HepG2 (cell line): Measurements from ENCODE around the gene SLC34A3. TPM values are rescaled to one million over a fixed set of nuclear protein-coding genes. Genes with fewer than 3 reads are reported as not detected.
A peak's percentile ranks its signal among the peaks of the same experiment; 100 is the strongest.

Experiments
- AKNA ChIP-seq: sonication (generic); formaldehyde crosslinking; IDR thresholded peaks from 2 replicates; pipeline ENCODE4 v1.4.0; 2020; ENCODE audit warnings: missing genetic modification reagents, borderline replicate concordance
- ATF5 ChIP-seq: sonication (generic); formaldehyde crosslinking; IDR thresholded peaks from 2 replicates; pipeline ENCODE4 v1.4.0; 2020; ENCODE audit warnings: mild to moderate bottlenecking, low read depth, missing genetic modification reagents
- BCLAF1 ChIP-seq: fragments of 450-650 bp; IDR thresholded peaks from 2 replicates; pipeline ENCODE4 v1.6.1; 2017; ENCODE audit warnings: mild to moderate bottlenecking
- CCDC6 ChIP-seq: sonication (generic); formaldehyde crosslinking; IDR thresholded peaks from 2 replicates; pipeline ENCODE4 v1.8.1; 2022; ENCODE audit warnings: mild to moderate bottlenecking, missing genetic modification reagents, moderate library complexity
- FOXC1 ChIP-seq: sonication (generic); formaldehyde crosslinking; IDR thresholded peaks from 2 replicates; pipeline ENCODE4 v1.8.0; 2022; ENCODE audit warnings: mild to moderate bottlenecking, missing genetic modification reagents, borderline replicate concordance
- PBX2 ChIP-seq: IDR thresholded peaks from 2 replicates; pipeline ENCODE4 v1.6.1; 2016; ENCODE audit warnings: control low read depth
- SIN3B ChIP-seq: fragments of 150-350 bp; IDR thresholded peaks from 2 replicates; pipeline ENCODE4 v1.6.1; 2014; ENCODE audit warnings: low read length
- ZNF407 ChIP-seq: sonication (generic); formaldehyde crosslinking; IDR thresholded peaks from one replicate; pipeline ENCODE4 v1.5.1; 2020; ENCODE audit warnings: mild to moderate bottlenecking, missing genetic modification reagents; ENCODE audit errors: not compliant biosample characterization
- ZNF549 ChIP-seq: sonication (generic); formaldehyde crosslinking; IDR thresholded peaks from 2 replicates; pipeline ENCODE4 v1.5.0; 2020; ENCODE audit warnings: missing genetic modification reagents
- ZNF605 ChIP-seq: sonication (generic); formaldehyde crosslinking; IDR thresholded peaks from 2 replicates; pipeline ENCODE4 v1.8.0; 2022; ENCODE audit warnings: mild to moderate bottlenecking, missing genetic modification reagents
- polyA plus RNA-seq, 8 experiments: library from polyadenylated mRNA; depleted of rRNA in 3 of 8; stranded (reverse) in 7 of 8; unstranded in 1 of 8; fragments of >200 nt; fragmentation: Illumina TruSeq in 4 of 8; extraction: Trizol in 4 of 8; gene quantifications; 2 replicates each; pipeline versions ENCODE4 v1.2.1 to v1.2.3, GENCODE V29; 2011 to 2016; ENCODE audit warnings: low read depth in 4 of 8, missing spikeins in 1 of 8, mixed read lengths in 1 of 8; ENCODE audit not compliant: insufficient read depth in 1 of 8
- total RNA-seq, 5 experiments: library from RNA; depleted of rRNA; stranded (reverse); fragments of >200 nt; fragmentation: Illumina TruSeq; extraction: Trizol; gene quantifications; 2 replicates each; pipeline ENCODE4 v1.2.3, GENCODE V29; 2016; ENCODE audit warnings: low read depth in 1 of 5

Gene SLC34A3
- total and polyA plus RNA-seq, 2 of the 13 experiments (the other 11 are each of a cell fraction or from before 2014, with no cell fraction given): 0.07 to 1.0 TPM

- TF ChIP-seq AKNA (CRISPR knock-in tag) (0 out of 2 replicates have a peak, but pooled peaks have one; percentile 66), FOXC1 (CRISPR knock-in tag) (no peak), ZNF549 (no peak), PBX2 (peak; percentile 99), BCLAF1 (no peak), ZNF407 (CRISPR knock-in tag) (no peak), CCDC6 (CRISPR knock-in tag) (no peak), SIN3B (no peak; the same call in 1 of the 2 replicates), ZNF605 (CRISPR knock-in tag) (peak; percentile 69), ATF5 (CRISPR knock-in tag) (no peak)
Observed at GRCh38 chr9:137240841-137241489, 10.3 kb downstream of the SLC34A3 start, which contains the start of gene TUBB4B (continued).
